Pancreas (tissue), 10 donors: ENCODE results near the gene RUFY3. TPM values are rescaled to one million over a fixed set of nuclear protein-coding genes. Genes with fewer than 3 reads are reported as not detected.

Experiments used
- ATAC-seq, 4 donors: fragments of 200-7000 bp; cut with Tn5 transposase; one replicate each; pipeline versions ENCODE4 v1.8.0 to v1.9.1; 2020; ENCODE audit warnings: mild to moderate bottlenecking in 4 of 4, moderate library complexity in 4 of 4
- DNase-seq, 6 donors: peaks; one replicate each; pipeline ENCODE4 v3.0.0-alpha.2; 2020
- FAIRE-seq: peaks from 2 replicates; lab custom pipeline; 2012; peaks lifted over from hg19 to GRCh38; lab: Jason Lieb, UNC
- H3K27ac ChIP-seq, 4 donors: fragments of 200-600 bp; sonication (generic); 1 replicate in 3 of 4; 2 replicates in 1 of 4; pipeline versions ENCODE4 v1.5.0 to v1.8.0; 2020
- H3K27me3 ChIP-seq, 4 donors: fragments of 200-600 bp; one replicate each; pipeline ENCODE4 v1.8.0; 2021
- H3K36me3 ChIP-seq, 3 donors: fragments of 200-600 bp; sonication (generic) in 1 of 3; one replicate each; pipeline versions ENCODE4 v1.5.0 to v1.8.0; 2020 to 2021
- H3K4me1 ChIP-seq, 3 donors: fragments of 200-600 bp; one replicate each; pipeline ENCODE4 v1.8.0; 2021
- H3K4me3 ChIP-seq, 4 donors: fragments of 200-600 bp; sonication (generic) in 2 of 4; one replicate each; pipeline versions ENCODE4 v1.5.0 to v1.8.0; 2020 to 2021
- H3K9me3 ChIP-seq, 4 donors: fragments of 200-600 bp; one replicate each; pipeline ENCODE4 v1.8.0; 2021
- WGBS, 2 donors: extraction: QIAGEN DNeasy Blood & Tissue Kit; methylation state at CpG; one replicate each; pipeline ENCODE4 v1.1.7; 2013; 5-methylcytosine and 5-hydroxymethylcytosine counted together
- intact Hi-C, 3 donors: fragments of 100-400 bp; cut with DNase I; formaldehyde crosslinking; loops; one replicate each; pipeline versions ENCODE4 v1.11.1 to v1.14.2; 2022
- polyA plus RNA-seq, 2 donors: library from polyadenylated mRNA; stranded (reverse); fragments of 200-250 nt; gene quantifications; one replicate each; pipeline ENCODE4 v1.2.3, GENCODE V29; 2013
- total RNA-seq, 6 donors: library from RNA; stranded (reverse); fragmentation: NEBNext Ultra II Directional in 4 of 6; extraction: Animal tissue kit (Norgen Biotek cat#: 25700) in 4 of 6; gene quantifications; one replicate each; pipeline versions ENCODE4 v1.2.1 to v1.2.4, GENCODE V29; 2021 to 2023
- TF ChIP-seq, protein P1 (sequence below), 4 donors: fragments of 200-600 bp; sonication (generic) in 3 of 4; IDR thresholded peaks; one replicate each; pipeline versions ENCODE4 v1.5.0 to v1.8.0; 2021; ENCODE audit warnings: antibody characterized with exemption in 4 of 4
- donor health status: healthy with polysubstance abuse.
- donor health status: DM: no; HTN: no; CAD: no; lungs with moderate emphysema.
- donor health status: DM: no; HTN: no; CAD: no.
- donor health status: control.
- donor health status: control.
- donor health status: Bipolar disorder and iron deficiency.
- donor health status: DM: yes; HTN: yes; CAD: no.
- donor health status: DM: no; HTN: no; CAD: no.
- donor health status: DM: no; HTN: no; CAD: no.
- donor health status: DM: yes; HTN: yes; CAD: no.

The RUFY3 gene
- total and polyA plus RNA-seq, 8 donors, result 18.3 to 42.1 (median 22.0) TPM

DNA sequence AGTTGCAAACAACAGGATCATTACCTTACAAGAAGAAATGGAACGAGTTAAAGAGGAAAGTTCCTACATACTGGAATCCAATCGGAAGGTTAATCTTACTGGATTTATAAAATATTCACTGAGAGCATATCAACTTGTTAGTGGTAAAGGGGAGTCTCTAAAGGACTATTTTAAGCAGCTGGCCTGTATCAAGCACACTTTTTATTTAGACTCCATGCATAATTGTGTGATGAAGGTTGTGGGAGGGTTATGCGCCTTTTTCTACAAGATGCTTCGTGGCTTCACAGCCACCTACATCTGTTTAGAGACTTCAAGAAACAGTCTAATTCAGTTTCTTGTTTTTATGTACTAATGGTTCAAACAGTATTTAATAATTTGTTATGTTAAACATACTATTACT, 61.3 kb downstream of the RUFY3 start:
- Histone ChIP-seq H3K27me3 (no peaks in the 10 kb centered on the region), H3K4me3 (no peak overlapping the region), H3K4me1 (no peaks in the 10 kb centered on the region), H3K27ac (no peak overlapping the region), H3K36me3 (peaks cover 0 to 9% (median 0%) of the 10 kb centered on the region in 3 donors), H3K9me3 (no peaks in the 10 kb centered on the region)
- 93 to 95% methylated on average over 4 of the region's 4 CpGs for WGBS, 2 donors
- intact Hi-C loops, result no loop called here
- FAIRE-seq, result no peak
- ATAC-seq, result no peak
- DNase-seq, result no peak
- TF ChIP-seq, protein P1, sequence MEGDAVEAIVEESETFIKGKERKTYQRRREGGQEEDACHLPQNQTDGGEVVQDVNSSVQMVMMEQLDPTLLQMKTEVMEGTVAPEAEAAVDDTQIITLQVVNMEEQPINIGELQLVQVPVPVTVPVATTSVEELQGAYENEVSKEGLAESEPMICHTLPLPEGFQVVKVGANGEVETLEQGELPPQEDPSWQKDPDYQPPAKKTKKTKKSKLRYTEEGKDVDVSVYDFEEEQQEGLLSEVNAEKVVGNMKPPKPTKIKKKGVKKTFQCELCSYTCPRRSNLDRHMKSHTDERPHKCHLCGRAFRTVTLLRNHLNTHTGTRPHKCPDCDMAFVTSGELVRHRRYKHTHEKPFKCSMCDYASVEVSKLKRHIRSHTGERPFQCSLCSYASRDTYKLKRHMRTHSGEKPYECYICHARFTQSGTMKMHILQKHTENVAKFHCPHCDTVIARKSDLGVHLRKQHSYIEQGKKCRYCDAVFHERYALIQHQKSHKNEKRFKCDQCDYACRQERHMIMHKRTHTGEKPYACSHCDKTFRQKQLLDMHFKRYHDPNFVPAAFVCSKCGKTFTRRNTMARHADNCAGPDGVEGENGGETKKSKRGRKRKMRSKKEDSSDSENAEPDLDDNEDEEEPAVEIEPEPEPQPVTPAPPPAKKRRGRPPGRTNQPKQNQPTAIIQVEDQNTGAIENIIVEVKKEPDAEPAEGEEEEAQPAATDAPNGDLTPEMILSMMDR (IDR thresholded peaks at IDR 0.05), result no peak

DNA sequence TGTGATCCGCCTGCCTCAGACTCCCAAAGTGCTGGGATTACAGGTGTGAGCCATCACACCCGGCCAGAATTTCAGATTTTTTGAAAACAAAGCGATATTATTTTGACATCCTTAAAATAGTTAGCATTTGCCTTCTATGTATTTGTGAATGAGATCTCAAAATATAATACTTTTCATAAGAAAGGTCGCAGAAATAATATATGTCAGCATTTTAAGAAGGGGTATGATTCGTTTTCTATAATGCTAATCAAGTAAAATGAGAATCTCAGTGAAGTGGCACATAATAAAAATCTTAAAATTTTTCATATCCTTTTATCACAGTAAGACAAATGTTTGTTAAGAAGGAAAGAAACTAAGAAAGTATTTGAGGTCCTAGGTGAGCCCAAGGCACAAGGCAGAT, 65.7 kb downstream of the RUFY3 start:
- Histone ChIP-seq H3K9me3 (no peaks in the 10 kb centered on the region), H3K27me3 (no peaks in the 10 kb centered on the region), H3K36me3 (peaks cover 0 to 15% (median 0%) of the 10 kb centered on the region in 3 donors), H3K4me1 (no peaks in the 10 kb centered on the region), H3K27ac (no peak overlapping the region), H3K4me3 (no peak overlapping the region)
- no peak for DNase-seq
- WGBS, 2 donors, result 95 to 96% methylated on average over 5 of the region's 5 CpGs
- no peak for FAIRE-seq
- ATAC-seq, result no peak
- TF ChIP-seq, protein P1 (IDR thresholded peaks at IDR 0.05), result no peak
- intact Hi-C loops, result no loop called here

DNA sequence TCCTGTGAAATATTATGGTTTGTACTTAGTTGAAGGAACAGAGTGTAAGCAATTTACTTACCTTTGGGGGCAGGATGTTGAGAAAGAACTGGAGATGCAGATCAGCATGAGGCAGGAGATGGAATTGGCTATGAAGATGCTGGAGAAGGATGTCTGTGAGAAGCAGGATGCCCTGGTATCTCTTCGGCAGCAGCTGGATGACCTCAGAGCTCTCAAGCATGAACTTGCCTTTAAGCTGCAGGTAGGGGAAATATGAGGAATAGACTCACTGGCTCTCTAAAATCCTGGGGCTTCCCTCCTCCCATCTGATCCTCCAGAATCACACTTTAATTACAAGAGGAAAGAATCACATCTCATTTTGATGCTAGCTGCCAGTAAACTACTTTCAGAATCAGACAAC, 67.0 kb downstream of the RUFY3 start:
- no peak for FAIRE-seq
- H3K9me3 ChIP-seq, result no peaks in the 10 kb centered on the region
- DNase-seq, result no peak
- ATAC-seq, result no peak
- intact Hi-C loops, result no loop called here
- TF ChIP-seq, protein P1 (IDR thresholded peaks at IDR 0.05), result no peak
- 95 to 100% methylated on average over 1 of the region's 1 CpG for WGBS, 2 donors
- H3K4me3 ChIP-seq, result no peak overlapping the region
- no peaks in the 10 kb centered on the region for H3K27me3 ChIP-seq
- no peaks in the 10 kb centered on the region for H3K4me1 ChIP-seq
- H3K36me3 ChIP-seq, result peaks cover 0 to 15% (median 0%) of the 10 kb centered on the region in 3 donors
- H3K27ac ChIP-seq, result no peak overlapping the region

DNA sequence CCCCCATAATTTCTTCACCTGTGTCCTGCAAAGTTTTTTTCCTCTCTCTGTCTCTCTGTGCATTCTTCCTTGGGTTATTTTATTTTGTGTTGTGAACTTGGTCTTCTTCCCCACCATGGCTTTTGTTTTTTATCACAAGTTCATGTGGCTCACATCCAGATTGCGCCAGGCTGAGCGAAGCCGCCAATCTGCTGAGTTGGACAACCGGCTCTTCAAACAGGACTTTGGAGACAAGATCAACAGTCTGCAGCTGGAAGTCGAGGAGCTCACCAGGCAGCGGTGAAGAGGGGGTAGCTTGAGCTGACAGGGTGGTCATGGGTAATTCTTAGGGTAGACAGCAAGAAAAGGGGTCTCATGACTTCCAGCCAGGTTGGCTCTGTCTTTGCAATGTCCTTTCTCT, 71.9 kb downstream of the RUFY3 start:
- H3K36me3 ChIP-seq, result peaks cover 0 to 13% (median 0%) of the 10 kb centered on the region in 3 donors
- no peaks in the 10 kb centered on the region for H3K4me1 ChIP-seq
- FAIRE-seq, result no peak

DNA sequence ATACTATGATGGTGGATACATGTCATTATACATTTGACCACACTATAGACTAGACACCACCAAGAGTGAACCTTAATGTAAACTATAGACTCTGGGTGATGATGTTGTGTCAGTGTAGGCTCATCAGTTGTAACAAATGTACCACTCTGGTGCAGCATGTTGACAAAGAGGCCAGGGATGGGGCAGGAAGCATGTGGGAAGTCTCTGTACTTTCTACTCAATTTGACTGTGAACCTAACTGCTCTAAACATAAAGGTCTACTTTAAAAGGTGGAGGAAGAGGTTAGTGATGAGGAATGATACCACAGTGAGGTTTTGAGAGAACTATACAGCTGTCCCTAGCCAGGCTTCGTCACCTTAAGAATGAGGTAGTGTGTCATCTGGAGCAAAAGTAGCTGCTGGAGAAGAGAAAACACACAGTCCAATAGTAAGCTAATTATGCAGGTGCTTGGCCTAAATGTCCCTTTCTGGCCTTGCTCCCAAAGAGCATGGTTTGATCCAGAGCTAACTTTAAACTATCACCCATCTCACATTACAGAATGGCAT, 79.6 kb downstream of the RUFY3 start:
- TF ChIP-seq, protein P1 (IDR thresholded peaks at IDR 0.05), result no peak
- no peak overlapping the region for H3K4me3 ChIP-seq
- H3K9me3 ChIP-seq, result no peaks in the 10 kb centered on the region
- H3K27ac ChIP-seq, result no peak overlapping the region
- FAIRE-seq (no peak), ATAC-seq (no peak), DNase-seq (no peak)
- H3K27me3 ChIP-seq, result no peaks in the 10 kb centered on the region
- peaks cover 0 to 3% (median 0%) of the 10 kb centered on the region in 3 donors for H3K36me3 ChIP-seq
- H3K4me1 ChIP-seq, result no peaks in the 10 kb centered on the region
- intact Hi-C loops, result no loop called here
- 76 to 100% methylated on average over 1 of the region's 1 CpG for WGBS, 2 donors

More for the DNA sequence above, 71.9 kb downstream of the RUFY3 start:
- 87 to 91% methylated on average over 6 of the region's 6 CpGs for WGBS, 2 donors
- intact Hi-C loops, result no loop called here
- no peak for DNase-seq
- Histone ChIP-seq H3K9me3 (no peaks in the 10 kb centered on the region), H3K27ac (no peak overlapping the region), H3K27me3 (no peaks in the 10 kb centered on the region), H3K4me3 (no peak overlapping the region)
- no peak for ATAC-seq
- TF ChIP-seq, protein P1 (IDR thresholded peaks at IDR 0.05), result no peak
